HepG2 (cell line): Measurements from ENCODE around the gene CFAP97D1. TPM values are rescaled to one million over a fixed set of nuclear protein-coding genes. Genes with fewer than 3 reads are reported as not detected.

Experiments
- ATAC-seq: fragments of 200-7000 bp; cut with Tn5 transposase; 3 replicates; pipeline ENCODE4 v1.9.1; 2020; ENCODE audit warnings: mild to moderate bottlenecking, moderate library complexity
- BruUV-seq: library from RNA; stranded (reverse); fragments of 400-500 nt; replicated peaks from 2 replicates; lab custom pipeline; 2021; lab: Mats Ljungman, UMichigan
- CTCF ChIA-PET: fragments of 300-600 bp; formaldehyde crosslinking; extraction: SDS; loops from one replicate; lab custom pipeline; 2021; ENCODE audit warnings: low total read pairs, inconsistent platforms, low intra/inter-chr PET ratio; lab: Yijun Ruan, JAX
- POLR2A ChIA-PET: fragments of 350-600 bp; sonication (Branson Sonifier 250); formaldehyde crosslinking; loops from one replicate; lab custom pipeline; 2020; ENCODE audit warnings: antibody characterized with exemption, inconsistent platforms; lab: Yijun Ruan, JAX
- DNase-seq: peaks from one replicate; pipeline ENCODE4 v3.0.0-alpha.2; 2015; ENCODE audit warnings: low spot score
- FAIRE-seq: peaks from 3 replicates; lab custom pipeline; 2011; peaks lifted over from hg19 to GRCh38; lab: Jason Lieb, UNC
- H2AFZ ChIP-seq: one replicate; pipeline ENCODE4 v1.6.1; 2011; ENCODE audit warnings: low read length, inconsistent platforms
- H3K27ac ChIP-seq: fragments of 300-600 bp; 3 replicates; pipeline ENCODE4 v1.8.0; 2011; ENCODE audit warnings: mixed run types, mild to moderate bottlenecking, mixed read lengths, low read length, inconsistent platforms; ENCODE audit not compliant: insufficient read depth; ENCODE audit errors: extremely low read length
- H3K27me3 ChIP-seq, 2 experiments: fragments of 200-600 bp in 1 of 2; 2 replicates in 1 of 2; 3 replicates in 1 of 2; pipeline versions ENCODE4 v1.6.0 to v1.8.0; 2011; ENCODE audit warnings: low read length in 2 of 2, mild to moderate bottlenecking in 2 of 2, moderate library complexity in 2 of 2, inconsistent platforms in 1 of 2; ENCODE audit not compliant: insufficient read depth in 2 of 2, control insufficient read depth in 1 of 2
- H3K36me3 ChIP-seq, 2 experiments: fragments of 200-600 bp in 1 of 2; replicated peaks in 1 of 2; 2 replicates in 1 of 2; 3 replicates in 1 of 2; pipeline versions ENCODE4 v1.5.1 to v1.8.0; 2011; ENCODE audit warnings: low read length in 2 of 2, inconsistent platforms in 1 of 2; ENCODE audit not compliant: insufficient read depth in 2 of 2, control insufficient read depth in 1 of 2
- H3K4me1 ChIP-seq: 2 replicates; pipeline ENCODE4 v1.5.1; 2012; ENCODE audit warnings: low read length, inconsistent platforms; ENCODE audit not compliant: insufficient read depth
- H3K4me2 ChIP-seq: 2 replicates; pipeline ENCODE4 v1.6.0; 2011; ENCODE audit warnings: low read depth, low read length, inconsistent platforms
- H3K4me3 ChIP-seq, 3 experiments: fragments of 200-600 bp in 1 of 3; sonication (generic), shearing (Covaris generic) in 1 of 3; replicated peaks in 1 of 3; 2 replicates each; pipeline ENCODE4 v1.5.1; 2011 to 2016; ENCODE audit warnings: low read length in 3 of 3, inconsistent platforms in 2 of 3, low read depth in 2 of 3, mild to moderate bottlenecking in 2 of 3, control low read depth in 1 of 3, mixed read lengths in 1 of 3; ENCODE audit not compliant: insufficient read depth in 1 of 3
- H3K79me2 ChIP-seq: one replicate; pipeline ENCODE4 v1.6.1; 2011; ENCODE audit warnings: low read length, inconsistent platforms; ENCODE audit not compliant: insufficient read depth
- H3K9ac ChIP-seq: 2 replicates; pipeline ENCODE4 v1.6.0; 2011; ENCODE audit warnings: mild to moderate bottlenecking, low read depth, low read length, inconsistent platforms; ENCODE audit not compliant: insufficient read depth
- H3K9me3 ChIP-seq: 2 replicates; pipeline ENCODE4 v1.5.1; 2012; ENCODE audit warnings: mild to moderate bottlenecking, low read length
- H4K20me1 ChIP-seq: 2 replicates; pipeline ENCODE4 v1.6.0; 2011; ENCODE audit warnings: inconsistent platforms, mild to moderate bottlenecking, low read length, moderate library complexity; ENCODE audit not compliant: insufficient read depth
- ATRX ChIP-seq: sonication (generic); formaldehyde crosslinking; IDR thresholded peaks from 2 replicates; pipeline ENCODE4 v1.4.0; 2020; ENCODE audit warnings: missing genetic modification reagents, borderline replicate concordance
- HHEX ChIP-seq: IDR thresholded peaks from 2 replicates; pipeline ENCODE4 v1.6.1; 2016; ENCODE audit warnings: control low read depth
- HNF1B ChIP-seq: sonication (generic); formaldehyde crosslinking; IDR thresholded peaks from 2 replicates; pipeline ENCODE4 v1.5.1; 2020; ENCODE audit warnings: mild to moderate bottlenecking, moderate library complexity, missing genetic modification reagents
- ISX ChIP-seq: sonication (generic); formaldehyde crosslinking; conservative IDR thresholded peaks from 2 replicates; pipeline ENCODE4 v1.5.0; 2020; ENCODE audit warnings: missing genetic modification reagents
- KDM1A ChIP-seq: IDR thresholded peaks from 2 replicates; pipeline ENCODE4 v1.6.1; 2016; ENCODE audit warnings: missing compliant biosample characterization
- MAFK ChIP-seq, 2 experiments: IDR thresholded peaks in 1 of 2; conservative IDR thresholded peaks in 1 of 2; 2 replicates each; pipeline ENCODE4 v1.6.1; 2011; ENCODE audit warnings: improper control_type of control experiment in 2 of 2, low read length in 2 of 2
- SMAD1 ChIP-seq: sonication (generic); formaldehyde crosslinking; IDR thresholded peaks from 2 replicates; pipeline ENCODE4 v1.4.0; 2020; ENCODE audit warnings: missing genetic modification reagents, low read depth, mild to moderate bottlenecking, borderline replicate concordance
- TCF7 ChIP-seq: sonication (generic); IDR thresholded peaks from 2 replicates; pipeline ENCODE4 v1.6.1; 2016; ENCODE audit warnings: antibody characterized with exemption, low read depth
- ZBTB1 ChIP-seq: sonication (generic); formaldehyde crosslinking; IDR thresholded peaks from 2 replicates; pipeline ENCODE4 v1.4.0; 2020; ENCODE audit warnings: missing genetic modification reagents, borderline replicate concordance
- ZMYM3 ChIP-seq: sonication (generic); formaldehyde crosslinking; IDR thresholded peaks from 2 replicates; pipeline ENCODE4 v1.5.1; 2020; ENCODE audit warnings: mild to moderate bottlenecking, missing genetic modification reagents
- ZNF251 ChIP-seq: sonication (generic); formaldehyde crosslinking; IDR thresholded peaks from 2 replicates; pipeline ENCODE4 v1.9.0; 2021; ENCODE audit warnings: mild to moderate bottlenecking, missing genetic modification reagents
- ZNF260 ChIP-seq: sonication (generic); formaldehyde crosslinking; IDR thresholded peaks from 2 replicates; pipeline ENCODE4 v1.4.0; 2020; ENCODE audit warnings: missing genetic modification reagents, low read depth, mild to moderate bottlenecking, borderline replicate concordance
- ZNF318 ChIP-seq: sonication (generic); formaldehyde crosslinking; IDR thresholded peaks from 2 replicates; pipeline ENCODE4 v1.4.0; 2020; ENCODE audit warnings: mild to moderate bottlenecking, missing genetic modification reagents
- ZNF841 ChIP-seq: sonication (generic); formaldehyde crosslinking; IDR thresholded peaks from 2 replicates; pipeline ENCODE4 v1.8.1; 2023; ENCODE audit warnings: missing genetic modification reagents, borderline replicate concordance
- ZSCAN25 ChIP-seq: sonication (generic); formaldehyde crosslinking; IDR thresholded peaks from 2 replicates; pipeline ENCODE4 v1.8.0; 2022; ENCODE audit warnings: mild to moderate bottlenecking, missing genetic modification reagents
- WGBS: methylation state at CpG from one replicate; pipeline ENCODE4 v1.1.6; 2017; ENCODE audit warnings: low lambda C conversion rate; 5-methylcytosine and 5-hydroxymethylcytosine counted together
- in situ Hi-C: cut with HindIII; loops from 2 replicates; pipeline ENCODE4 v1.10.0; 2017; ENCODE audit warnings: low pct_unique_long_range_greater_than_20kb; ENCODE audit not compliant: extremely low pct_ligation_motif_present
- intact Hi-C: fragments of 100-400 bp; cut with micrococcal nuclease; formaldehyde crosslinking; loops from one replicate; pipeline ENCODE4 v1.10.0; 2022; ENCODE audit not compliant: unreplicated experiment
- polyA plus RNA-seq, 8 experiments: library from polyadenylated mRNA; depleted of rRNA in 3 of 8; stranded (reverse) in 7 of 8; unstranded in 1 of 8; fragments of >200 nt; fragmentation: Illumina TruSeq in 4 of 8; extraction: Trizol in 4 of 8; gene quantifications; 2 replicates each; pipeline versions ENCODE4 v1.2.1 to v1.2.3, GENCODE V29; 2011 to 2016; ENCODE audit warnings: low read depth in 4 of 8, missing spikeins in 1 of 8, mixed read lengths in 1 of 8; ENCODE audit not compliant: insufficient read depth in 1 of 8
- total RNA-seq, 5 experiments: library from RNA; depleted of rRNA; stranded (reverse); fragments of >200 nt; fragmentation: Illumina TruSeq; extraction: Trizol; gene quantifications; 2 replicates each; pipeline ENCODE4 v1.2.3, GENCODE V29; 2016; ENCODE audit warnings: low read depth in 1 of 5

The CFAP97D1 gene
- total and polyA plus RNA-seq, 2 of the 13 experiments (the other 11 are each of a cell fraction or from before 2014, with no cell fraction given) = 0.02 TPM; not detected in 1

GRCh38 chr17:43808076-43808475 lies 27.8 kb downstream of the CFAP97D1 start:
- Histone ChIP-seq H3K4me2 (no peak overlapping the region), H3K9ac (no peak overlapping the region), H3K27ac (no peak overlapping the region), H3K4me1 (peaks cover 11% of the 10 kb centered on the region), H4K20me1 (no peaks in the 10 kb centered on the region), H3K4me3 (no peak overlapping the region), H2AFZ (no peak overlapping the region), H3K27me3 (0 out of 5 replicates have a peak, but pooled peaks cover 0 to 3% of the 10 kb centered on the region in 2 experiments), H3K79me2 (no peaks in the 10 kb centered on the region), H3K36me3 (no peaks in the 10 kb centered on the region), H3K9me3 (no peaks in the 10 kb centered on the region)
- DNase-seq = no peak
- CTCF ChIA-PET = no interaction called here
- no TSS peak for BruUV-seq
- no peak for ATAC-seq
- intact Hi-C loops = no loop called here
- no peak for FAIRE-seq
- 82% methylated on average over 4 of the region's 4 CpGs for WGBS
- in situ Hi-C loops = no loop called here
- POLR2A ChIA-PET = no interaction called here
- TF ChIP-seq ATRX (CRISPR knock-in tag) (no peak), ZSCAN25 (no peak), ZNF260 (CRISPR knock-in tag) (no peak), MAFK (conservative IDR thresholded peaks at IDR 0.05 in 1 of 2, IDR thresholded peaks at IDR 0.05 in 1 of 2; ENCODE audit: low read length in 2 of 2) (no peak), ZMYM3 (CRISPR knock-in tag) (no peak), TCF7 (no peak), HNF1B (CRISPR knock-in tag) (no peak), SMAD1 (CRISPR knock-in tag) (no peak), HHEX (CRISPR knock-in tag) (no peak), ZNF841 (no peak), ZNF251 (CRISPR knock-in tag) (no peak), ISX (CRISPR knock-in tag) (no peak), KDM1A (CRISPR knock-in tag) (no peak), ZNF318 (CRISPR knock-in tag) (no peak), ZBTB1 (no peak)
